GM23338 (cell line): Measurements from ENCODE around the gene EIF3B. TPM values are rescaled to one million over a fixed set of nuclear protein-coding genes. Genes with fewer than 3 reads are reported as not detected.
A peak's percentile ranks its signal among the peaks of the same experiment; 100 is the strongest.
"Not testable (repeated sequence)": the region's sequence is repeated elsewhere in the genome, so short reads cannot be mapped to it uniquely, and the experiment has no call there.

Experiments
- ATAC-seq: fragments of 200-7000 bp; cut with Tn5 transposase; 3 replicates; pipeline ENCODE4 v1.9.1; 2020
- DNase-seq: peaks from one replicate; pipeline ENCODE4 v3.0.0-alpha.2; 2015; ENCODE audit warnings: low spot score
- H2AFZ ChIP-seq: fragments of 200-600 bp; sonication (generic); 2 replicates; pipeline ENCODE4 v1.8.0; 2016; ENCODE audit warnings: antibody characterized with exemption, mild to moderate bottlenecking, moderate library complexity
- H3F3A ChIP-seq: fragments of 200-600 bp; sonication (generic); replicated peaks from 2 replicates; pipeline ENCODE4 v1.8.0; 2017; ENCODE audit warnings: antibody characterized with exemption, mixed run types, low read depth
- H3K27ac ChIP-seq: fragments of 200-600 bp; sonication (generic); 2 replicates; pipeline ENCODE4 v1.6.1; 2016; ENCODE audit warnings: low read depth
- H3K27me3 ChIP-seq: fragments of 200-600 bp; sonication (generic); 2 replicates; pipeline ENCODE4 v1.8.0; 2016; ENCODE audit warnings: mild to moderate bottlenecking, mixed run types, moderate library complexity; ENCODE audit not compliant: insufficient read depth
- H3K36me3 ChIP-seq: fragments of 200-600 bp; sonication (generic); 2 replicates; pipeline ENCODE4 v1.8.0; 2016; ENCODE audit warnings: mild to moderate bottlenecking; ENCODE audit not compliant: insufficient read depth
- H3K4me1 ChIP-seq: fragments of 200-600 bp; sonication (generic); 2 replicates; pipeline ENCODE4 v1.8.0; 2016; ENCODE audit warnings: mild to moderate bottlenecking, moderate library complexity; ENCODE audit not compliant: insufficient read depth
- H3K4me2 ChIP-seq: fragments of 200-600 bp; sonication (generic); 2 replicates; pipeline ENCODE4 v1.7.1; 2017; ENCODE audit warnings: mixed run types
- H3K4me3 ChIP-seq: fragments of 200-600 bp; sonication (generic); 2 replicates; pipeline ENCODE4 v1.6.1; 2016; ENCODE audit warnings: mixed run types
- H3K79me2 ChIP-seq: fragments of 200-600 bp; sonication (generic); replicated peaks from 2 replicates; pipeline ENCODE4 v1.8.0; 2017; ENCODE audit warnings: mild to moderate bottlenecking; ENCODE audit not compliant: insufficient read depth
- H3K9me2 ChIP-seq: fragments of 200-600 bp; sonication (generic); 2 replicates; pipeline ENCODE4 v1.8.0; 2017; ENCODE audit not compliant: insufficient read depth
- H4K20me1 ChIP-seq: fragments of 200-600 bp; sonication (generic); replicated peaks from 2 replicates; pipeline ENCODE4 v1.8.0; 2017; ENCODE audit warnings: mild to moderate bottlenecking; ENCODE audit not compliant: insufficient read depth
- H3K27ac Mint-ChIP-seq: 2 replicates; pipeline ENCODE4 v1.8.0; 2020; ENCODE audit warnings: inconsistent platforms, mild to moderate bottlenecking, moderate library complexity, mixed read lengths
- H3K27me3 Mint-ChIP-seq: 3 replicates; pipeline ENCODE4 v1.8.0; 2022; ENCODE audit warnings: low read depth, mild to moderate bottlenecking, moderate library complexity, mixed read lengths, inconsistent platforms; ENCODE audit not compliant: insufficient read depth, poor library complexity
- H3K36me3 Mint-ChIP-seq: 3 replicates; pipeline ENCODE4 v1.8.0; 2021; ENCODE audit warnings: low read depth, mild to moderate bottlenecking, inconsistent platforms, moderate library complexity, mixed read lengths
- H3K4me1 Mint-ChIP-seq: 3 replicates; pipeline ENCODE4 v1.8.0; 2020; ENCODE audit warnings: mild to moderate bottlenecking, inconsistent platforms, mixed read lengths
- H3K4me3 Mint-ChIP-seq: 3 replicates; pipeline ENCODE4 v1.8.0; 2021; ENCODE audit warnings: moderate library complexity, mild to moderate bottlenecking, inconsistent platforms, mixed read lengths
- H3K9me3 Mint-ChIP-seq: 3 replicates; pipeline ENCODE4 v1.8.0; 2020; ENCODE audit warnings: moderate library complexity, mild to moderate bottlenecking, inconsistent platforms, mixed read lengths
- CREB1 ChIP-seq: fragments of 250-450 bp; sonication (Bioruptor Pico); IDR thresholded peaks from 2 replicates; pipeline ENCODE4 v1.5.0; 2020; ENCODE audit warnings: low read depth, mild to moderate bottlenecking, moderate library complexity
- ETS1 ChIP-seq: IDR thresholded peaks from 2 replicates; pipeline ENCODE4 v1.6.1; 2016; ENCODE audit warnings: antibody characterized with exemption
- EZH2 ChIP-seq: fragments of 200-600 bp; sonication (generic); IDR thresholded peaks from one replicate; pipeline ENCODE4 v1.8.0; 2017; ENCODE audit warnings: antibody characterized with exemption, mild to moderate bottlenecking, low read depth; ENCODE audit not compliant: unreplicated experiment
- JUNB ChIP-seq: IDR thresholded peaks from one replicate; pipeline ENCODE4 v1.6.1; 2016; ENCODE audit warnings: antibody characterized with exemption; ENCODE audit not compliant: unreplicated experiment
- POLR2AphosphoS5 ChIP-seq: IDR thresholded peaks from 2 replicates; pipeline ENCODE4 v1.6.1; 2016; ENCODE audit warnings: antibody characterized with exemption, low read depth
- REST ChIP-seq: IDR thresholded peaks from one replicate; pipeline ENCODE4 v1.6.1; 2018; ENCODE audit warnings: antibody characterized with exemption; ENCODE audit not compliant: unreplicated experiment
- STAT1 ChIP-seq: IDR thresholded peaks from one replicate; pipeline ENCODE4 v1.6.1; 2016; ENCODE audit warnings: antibody characterized with exemption; ENCODE audit not compliant: unreplicated experiment
- ZNF114 ChIP-seq: fragments of 250-450 bp; sonication (Bioruptor Pico); IDR thresholded peaks from 2 replicates; pipeline ENCODE4 v1.5.0; 2020; ENCODE audit warnings: mild to moderate bottlenecking, moderate library complexity
- ZNF331 ChIP-seq: fragments of 250-450 bp; sonication (Bioruptor Pico); IDR thresholded peaks from 2 replicates; pipeline ENCODE4 v1.5.0; 2020; ENCODE audit warnings: low read depth, mild to moderate bottlenecking, moderate library complexity
- polyA plus RNA-seq: library from polyadenylated mRNA; unstranded; fragments of >200 nt; fragmentation: Nextera tagmentation; extraction: Ambion mirVana; gene quantifications from 2 replicates; pipeline ENCODE4 v1.2.1, GENCODE V29; 2016
- total RNA-seq: library from RNA; depleted of rRNA; stranded (reverse); fragments of >200 nt; shearing (Covaris generic); gene quantifications from 2 replicates; pipeline ENCODE4 v1.2.3, GENCODE V29; 2014
- TF ChIP-seq, protein P1 (sequence below), 2 experiments: fragments of 200-600 bp in 1 of 2; sonication (generic) in 1 of 2; conservative IDR thresholded peaks; 2 replicates each; pipeline versions ENCODE4 v1.5.1 to v1.6.1; 2016 to 2017; ENCODE audit warnings: antibody characterized with exemption in 2 of 2, low read depth in 2 of 2, mild to moderate bottlenecking in 2 of 2, moderate library complexity in 1 of 2

The EIF3B gene
- total and polyA plus RNA-seq, 2 experiments from 2014 or later, result 106 to 355 TPM

GRCh38 chr7:2305258-2305657, 49.4 kb upstream of the EIF3B start:
- H3K36me3 Mint-ChIP-seq, result peaks cover 37% of the 10 kb centered on the region
- H3K79me2 ChIP-seq, result peaks cover 57% of the 10 kb centered on the region
- not testable (repeated sequence) for H2AFZ ChIP-seq, H4K20me1 ChIP-seq, H3K4me3 ChIP-seq, H3K4me2 ChIP-seq, H3K27me3 ChIP-seq, H3K36me3 ChIP-seq, H3K4me3 Mint-ChIP-seq, H3K9me2 ChIP-seq, DNase-seq, ATAC-seq, H3F3A ChIP-seq, H3K27ac ChIP-seq, H3K27ac Mint-ChIP-seq
- peaks cover 11% of the 10 kb centered on the region for H3K4me1 ChIP-seq
- peaks cover 14% of the 10 kb centered on the region for H3K27me3 Mint-ChIP-seq
- peaks cover 30% of the 10 kb centered on the region for H3K9me3 Mint-ChIP-seq
- peaks cover 28% of the 10 kb centered on the region for H3K4me1 Mint-ChIP-seq

- Histone ChIP-seq H3K79me2 (peaks cover 64% of the 10 kb centered on the region), H3K4me1 (peaks cover 14% of the 10 kb centered on the region), H3K4me2 (no peak overlapping the region), H3K27me3 (no peaks in the 10 kb centered on the region), H2AFZ (no peak overlapping the region), H3K9me2 (no peaks in the 10 kb centered on the region), H4K20me1 (no peaks in the 10 kb centered on the region), H3K27ac (peak overlapping the region; percentile 51; the same call in 1 of the 2 replicates), H3F3A (0 out of 2 replicates have a peak, but pooled peaks cover 8% of the 10 kb centered on the region), H3K36me3 (no peaks in the 10 kb centered on the region), H3K4me3 (no peak overlapping the region)
- DNase-seq (no peak), ATAC-seq (no peak)
- peaks cover 16% of the 10 kb centered on the region for H3K4me1 Mint-ChIP-seq
- no peak overlapping the region for H3K4me3 Mint-ChIP-seq
- H3K36me3 Mint-ChIP-seq, result peaks cover 29% of the 10 kb centered on the region
- peaks cover 2% of the 10 kb centered on the region for H3K27me3 Mint-ChIP-seq
- H3K9me3 Mint-ChIP-seq, result peaks cover 25% of the 10 kb centered on the region
- H3K27ac Mint-ChIP-seq, result peak overlapping the region; percentile 55
- TF ChIP-seq POLR2AphosphoS5 (no peak), STAT1 (no peak), ETS1 (no peak), EZH2 (no peak), JUNB (no peak), ZNF114 (CRISPR knock-in tag) (no peak), REST (no peak), CREB1 (CRISPR knock-in tag) (no peak), ZNF331 (CRISPR knock-in tag) (no peak)
- TF ChIP-seq, protein P1, sequence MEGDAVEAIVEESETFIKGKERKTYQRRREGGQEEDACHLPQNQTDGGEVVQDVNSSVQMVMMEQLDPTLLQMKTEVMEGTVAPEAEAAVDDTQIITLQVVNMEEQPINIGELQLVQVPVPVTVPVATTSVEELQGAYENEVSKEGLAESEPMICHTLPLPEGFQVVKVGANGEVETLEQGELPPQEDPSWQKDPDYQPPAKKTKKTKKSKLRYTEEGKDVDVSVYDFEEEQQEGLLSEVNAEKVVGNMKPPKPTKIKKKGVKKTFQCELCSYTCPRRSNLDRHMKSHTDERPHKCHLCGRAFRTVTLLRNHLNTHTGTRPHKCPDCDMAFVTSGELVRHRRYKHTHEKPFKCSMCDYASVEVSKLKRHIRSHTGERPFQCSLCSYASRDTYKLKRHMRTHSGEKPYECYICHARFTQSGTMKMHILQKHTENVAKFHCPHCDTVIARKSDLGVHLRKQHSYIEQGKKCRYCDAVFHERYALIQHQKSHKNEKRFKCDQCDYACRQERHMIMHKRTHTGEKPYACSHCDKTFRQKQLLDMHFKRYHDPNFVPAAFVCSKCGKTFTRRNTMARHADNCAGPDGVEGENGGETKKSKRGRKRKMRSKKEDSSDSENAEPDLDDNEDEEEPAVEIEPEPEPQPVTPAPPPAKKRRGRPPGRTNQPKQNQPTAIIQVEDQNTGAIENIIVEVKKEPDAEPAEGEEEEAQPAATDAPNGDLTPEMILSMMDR (conservative IDR thresholded peaks at IDR 0.05; ENCODE audit: low read depth in 2 of 2), result no peak
Observed at GRCh38 chr7:2306688-2307087, 47.9 kb upstream of the EIF3B start.
